CD14-positive monocyte (primary cell): ENCODE results near the gene IPO4. TPM values are rescaled to one million over a fixed set of nuclear protein-coding genes. Genes with fewer than 3 reads are reported as not detected.

Source experiments
- DNase-seq, 3 donors: peaks; one replicate each; pipeline ENCODE4 v3.0.0-alpha.2; 2011 to 2022
- H2AFZ ChIP-seq: 2 replicates; pipeline ENCODE4 v1.6.0; 2012; ENCODE audit warnings: mild to moderate bottlenecking, low read depth, low read length, inconsistent platforms; ENCODE audit not compliant: insufficient read depth, poor library complexity, severe bottlenecking
- H3K27ac ChIP-seq, 2 donors: 1 replicate in 1 of 2; 2 replicates in 1 of 2; pipeline ENCODE4 v1.5.1; 2012 to 2013; ENCODE audit warnings: low read length in 2 of 2, control low read depth in 1 of 2, inconsistent platforms in 1 of 2, low read depth in 1 of 2, mild to moderate bottlenecking in 1 of 2
- H3K27me3 ChIP-seq, 2 donors: one replicate each; pipeline versions ENCODE4 v1.6.0 to v1.6.1; 2011 to 2013; ENCODE audit warnings: low read length in 2 of 2; ENCODE audit not compliant: control insufficient read depth in 2 of 2, insufficient read depth in 2 of 2
- H3K36me3 ChIP-seq, 2 donors: replicated peaks in 1 of 2; 1 replicate in 1 of 2; 2 replicates in 1 of 2; pipeline versions ENCODE4 v1.5.1 to v1.6.1; 2012 to 2013; ENCODE audit warnings: low read length in 2 of 2, control low read depth in 1 of 2, inconsistent platforms in 1 of 2, mild to moderate bottlenecking in 1 of 2; ENCODE audit not compliant: insufficient read depth in 2 of 2, control insufficient read depth in 1 of 2
- H3K4me1 ChIP-seq, 2 donors: 1 replicate in 1 of 2; 2 replicates in 1 of 2; pipeline versions ENCODE4 v1.5.1 to v1.6.1; 2012 to 2013; ENCODE audit warnings: low read length in 2 of 2, control low read depth in 1 of 2, inconsistent platforms in 1 of 2, mild to moderate bottlenecking in 1 of 2, moderate library complexity in 1 of 2; ENCODE audit not compliant: insufficient read depth in 2 of 2, control insufficient read depth in 1 of 2
- H3K4me2 ChIP-seq: replicated peaks from 2 replicates; pipeline ENCODE3; 2012; ENCODE audit warnings: low read length, moderate library complexity, mild to moderate bottlenecking; ENCODE audit not compliant: poor library complexity, severe bottlenecking; ENCODE audit errors: extremely low read depth
- H3K4me3 ChIP-seq, 3 experiments: fragments of 200-600 bp in 1 of 3; sonication (generic) in 1 of 3; replicated peaks in 1 of 3; 1 replicate in 2 of 3; 2 replicates in 1 of 3; pipeline ENCODE4 v1.5.1; 2011 to 2013; ENCODE audit warnings: low read length in 3 of 3, mild to moderate bottlenecking in 3 of 3, control low read depth in 2 of 3, low read depth in 2 of 3, inconsistent platforms in 1 of 3, moderate library complexity in 1 of 3
- H3K79me2 ChIP-seq: 2 replicates; pipeline ENCODE4 v1.6.0; 2012; ENCODE audit warnings: mild to moderate bottlenecking, control low read depth, inconsistent platforms, low read length, moderate library complexity; ENCODE audit not compliant: insufficient read depth
- H3K9ac ChIP-seq: 2 replicates; pipeline ENCODE4 v1.6.0; 2017; ENCODE audit warnings: low read length, mild to moderate bottlenecking; ENCODE audit not compliant: insufficient read depth, poor library complexity, severe bottlenecking
- H3K9me3 ChIP-seq, 2 donors: replicated peaks in 1 of 2; 1 replicate in 1 of 2; 2 replicates in 1 of 2; pipeline versions ENCODE4 v1.5.1 to v1.6.1; 2012 to 2013; ENCODE audit warnings: low read length in 2 of 2, control low read depth in 1 of 2; ENCODE audit not compliant: control insufficient read depth in 1 of 2, insufficient read depth in 1 of 2
- H4K20me1 ChIP-seq: 2 replicates; pipeline ENCODE4 v1.6.0; 2012; ENCODE audit warnings: mild to moderate bottlenecking, low read length, control low read depth, moderate library complexity; ENCODE audit not compliant: insufficient read depth
- H3K27ac Mint-ChIP-seq, 7 donors: one replicate each; pipeline ENCODE4 v1.8.0; 2020; ENCODE audit warnings: mild to moderate bottlenecking in 7 of 7, mixed read lengths in 7 of 7, moderate library complexity in 6 of 7, inconsistent platforms in 2 of 7
- H3K27me3 Mint-ChIP-seq, 3 donors: one replicate each; pipeline ENCODE4 v1.8.0; 2021 to 2022; ENCODE audit warnings: low read depth in 3 of 3, mild to moderate bottlenecking in 3 of 3, mixed read lengths in 3 of 3, moderate library complexity in 3 of 3, inconsistent platforms in 1 of 3
- H3K36me3 Mint-ChIP-seq, 2 donors: one replicate each; pipeline ENCODE4 v1.8.0; 2020; ENCODE audit warnings: mixed read lengths in 2 of 2, inconsistent platforms in 1 of 2, mild to moderate bottlenecking in 1 of 2
- H3K4me1 Mint-ChIP-seq: one replicate; pipeline ENCODE4 v1.8.0; 2020; ENCODE audit warnings: mild to moderate bottlenecking, mixed read lengths
- H3K4me3 Mint-ChIP-seq, 2 donors: one replicate each; pipeline ENCODE4 v1.8.0; 2020; ENCODE audit warnings: mild to moderate bottlenecking in 2 of 2, mixed read lengths in 2 of 2, moderate library complexity in 1 of 2
- H3K9me3 Mint-ChIP-seq, 7 donors: one replicate each; pipeline ENCODE4 v1.8.0; 2020 to 2022; ENCODE audit warnings: mixed read lengths in 7 of 7, mild to moderate bottlenecking in 6 of 7, moderate library complexity in 6 of 7, inconsistent platforms in 2 of 7
- whole genome bisulfite sequencing: methylation state at CpG from one replicate; pipeline ENCODE4 v1.1.5; 2013; ENCODE audit warnings: missing lambda C conversion rate; ENCODE audit not compliant: insufficient coverage; 5-methylcytosine and 5-hydroxymethylcytosine counted together
- intact Hi-C, 2 donors: fragments of 100-400 bp; cut with micrococcal nuclease; formaldehyde crosslinking; loops; one replicate each; pipeline versions ENCODE4 v1.15.0 to v1.15.1; 2023
- polyA plus RNA-seq, 3 donors: library from polyadenylated mRNA; depleted of rRNA in 1 of 3; unstranded in 2 of 3; stranded (reverse) in 1 of 3; fragments of 300-500 nt in 2 of 3; fragments of >200 nt in 1 of 3; fragmentation: Illumina TruSeq in 2 of 3; gene quantifications; 1 replicate in 2 of 3; 2 replicates in 1 of 3; pipeline ENCODE4 v1.2.3, GENCODE V29; 2012 to 2021
- TF ChIP-seq, protein P1 (sequence below): fragments of 200-600 bp; IDR thresholded peaks from one replicate; pipeline ENCODE4 v1.8.0; 2022; ENCODE audit warnings: antibody characterized with exemption, mild to moderate bottlenecking

The IPO4 gene
- polyA plus RNA-seq, 3 donors, result 4.1 to 14.2 (median 4.3) TPM

DNA sequence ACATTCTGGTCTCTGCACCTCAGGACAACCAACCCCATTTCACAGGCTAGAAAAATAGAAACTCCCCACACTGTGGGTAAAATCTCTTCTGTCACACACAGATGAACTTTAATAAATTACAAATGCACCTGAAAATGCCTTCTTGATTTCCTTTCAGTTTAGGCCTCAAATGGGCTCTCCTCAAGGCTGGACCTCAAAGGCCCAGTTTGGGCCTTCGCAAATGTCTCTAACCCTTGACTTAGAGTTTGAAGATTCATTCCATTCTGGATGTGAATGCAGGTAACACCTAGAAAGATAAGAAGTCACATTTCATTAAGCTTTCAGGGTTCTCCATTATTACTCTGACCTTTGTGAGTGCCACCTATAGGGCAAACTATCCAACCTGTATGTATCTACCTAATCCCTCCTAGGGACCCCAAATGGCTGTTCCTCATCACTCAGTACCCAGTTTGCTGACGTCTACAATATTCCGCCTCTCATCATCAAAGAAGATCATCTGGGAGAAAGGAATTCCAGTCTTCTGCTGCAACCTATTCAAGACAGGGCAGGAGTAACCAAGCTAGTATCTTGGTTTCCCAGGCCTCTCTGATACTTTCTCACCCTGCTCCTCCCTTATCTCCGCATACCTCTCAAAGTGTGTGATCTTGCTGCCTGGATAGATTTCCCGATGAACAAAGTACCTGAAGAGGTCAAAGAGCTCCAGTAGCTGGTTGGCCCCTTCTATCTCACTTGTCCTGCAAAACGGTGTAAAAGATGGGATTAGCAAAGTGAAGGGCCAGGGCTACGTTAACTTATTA, 25.4 kb upstream of the IPO4 start:
- Mint-ChIP-seq H3K4me3 (peak overlapping the region; percentile 87 to 94), H3K9me3 (no peaks in the 10 kb centered on the region), H3K4me1 (peaks cover 35% of the 10 kb centered on the region), H3K27me3 (peaks cover 0 to 4% (median 0%) of the 10 kb centered on the region in 3 donors), H3K36me3 (peaks cover 42 to 43% of the 10 kb centered on the region in 2 donors), H3K27ac (peak overlapping the region; percentile 95 to 100 (median 99))
- H3K27me3 ChIP-seq, result no peaks in the 10 kb centered on the region
- no peak for DNase-seq
- TF ChIP-seq, protein P1, sequence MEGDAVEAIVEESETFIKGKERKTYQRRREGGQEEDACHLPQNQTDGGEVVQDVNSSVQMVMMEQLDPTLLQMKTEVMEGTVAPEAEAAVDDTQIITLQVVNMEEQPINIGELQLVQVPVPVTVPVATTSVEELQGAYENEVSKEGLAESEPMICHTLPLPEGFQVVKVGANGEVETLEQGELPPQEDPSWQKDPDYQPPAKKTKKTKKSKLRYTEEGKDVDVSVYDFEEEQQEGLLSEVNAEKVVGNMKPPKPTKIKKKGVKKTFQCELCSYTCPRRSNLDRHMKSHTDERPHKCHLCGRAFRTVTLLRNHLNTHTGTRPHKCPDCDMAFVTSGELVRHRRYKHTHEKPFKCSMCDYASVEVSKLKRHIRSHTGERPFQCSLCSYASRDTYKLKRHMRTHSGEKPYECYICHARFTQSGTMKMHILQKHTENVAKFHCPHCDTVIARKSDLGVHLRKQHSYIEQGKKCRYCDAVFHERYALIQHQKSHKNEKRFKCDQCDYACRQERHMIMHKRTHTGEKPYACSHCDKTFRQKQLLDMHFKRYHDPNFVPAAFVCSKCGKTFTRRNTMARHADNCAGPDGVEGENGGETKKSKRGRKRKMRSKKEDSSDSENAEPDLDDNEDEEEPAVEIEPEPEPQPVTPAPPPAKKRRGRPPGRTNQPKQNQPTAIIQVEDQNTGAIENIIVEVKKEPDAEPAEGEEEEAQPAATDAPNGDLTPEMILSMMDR, result no peak
- peaks cover 29 to 41% of the 10 kb centered on the region in 2 donors for H3K36me3 ChIP-seq
- peak overlapping the region; percentile 98 to 99 for H3K27ac ChIP-seq
- peak overlapping the region; percentile 16 to 84 (median 81) for H3K4me3 ChIP-seq
- no peaks in the 10 kb centered on the region for H3K9me3 ChIP-seq
- peaks cover 34% of the 10 kb centered on the region for H3K79me2 ChIP-seq
- peak overlapping the region; percentile 69 for H2AFZ ChIP-seq
- peak overlapping the region; percentile 70 for H3K4me2 ChIP-seq
- H4K20me1 ChIP-seq, result no peaks in the 10 kb centered on the region
- peak overlapping the region; percentile 96 for H3K9ac ChIP-seq
- WGBS, result 100% methylated on average over 5 of the region's 7 CpGs
- intact Hi-C loops, result loop anchor here in 1 of 2 donors (10.0 kb wide), 1 partner anchor 91 kb away; the partner anchor contains the start of gene CIDEB
- peaks cover 30 to 36% of the 10 kb centered on the region in 2 donors for H3K4me1 ChIP-seq

DNA sequence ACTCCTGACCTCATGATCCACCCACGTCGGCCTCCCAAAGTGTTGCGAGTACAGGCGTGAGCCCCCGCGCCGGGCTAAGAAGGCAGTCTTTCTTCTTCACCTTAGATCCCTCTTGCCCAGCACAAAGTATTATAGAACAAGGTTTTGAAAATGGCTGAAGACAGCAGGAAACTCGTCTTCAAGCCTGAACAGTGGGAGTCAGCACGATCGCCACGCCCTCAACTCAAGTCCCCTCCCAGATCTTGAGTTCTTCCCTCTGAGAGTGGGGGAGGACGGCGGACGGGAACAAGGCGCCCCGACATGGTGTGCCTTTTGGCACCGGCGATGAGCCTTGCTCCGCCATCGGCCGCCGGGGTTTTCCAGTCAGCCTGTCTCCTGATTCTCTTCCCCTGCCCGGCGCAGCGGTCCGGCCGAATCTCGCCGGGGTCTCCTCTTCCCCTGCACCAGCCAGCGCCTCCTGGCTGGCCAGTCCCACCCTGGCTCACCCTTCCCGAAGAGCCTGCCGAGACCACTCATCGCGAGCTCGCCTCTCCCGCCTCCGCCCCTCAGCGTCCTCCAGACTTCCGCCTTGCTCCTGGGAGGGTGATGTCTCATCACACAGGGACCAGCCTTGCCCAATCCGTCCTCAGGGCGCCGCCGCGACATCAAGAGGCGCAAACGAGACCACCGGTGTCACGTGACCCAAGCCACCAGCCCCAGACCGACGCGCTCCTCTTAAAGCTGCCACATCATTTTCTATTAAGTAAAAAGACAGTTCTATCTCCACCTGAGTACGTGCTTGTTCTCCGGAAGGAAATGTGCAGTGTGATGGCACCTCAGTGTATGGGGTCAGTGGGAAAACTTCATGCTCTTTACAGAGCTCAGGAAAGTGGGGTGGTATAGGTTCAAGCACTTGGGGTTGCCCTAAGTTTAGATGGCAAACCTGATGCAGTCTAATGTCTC, 24.6 kb upstream of the IPO4 start, which contains the start of gene CHMP4A:
Gene CHMP4A (minus strand): TSS at position 565 of the 942 bp plus-strand sequence. CDS start 49 bp downstream, at position 516.
- intact Hi-C loops, result loop anchor here in 1 of 2 donors (10.0 kb wide), 1 partner anchor 92 kb away; the partner anchor contains the start of gene CIDEB
- DNase-seq, result peak; percentile 97 to 99 (median 98)
- Histone ChIP-seq H3K4me2 (peak within 1 kb of the TSS; percentile 70), H4K20me1 (peaks cover 5% of the 10 kb centered on the region), H3K27me3 (no peaks in the 10 kb centered on the region), H3K79me2 (peaks cover 34% of the 10 kb centered on the region), H3K4me3 (peak within 1 kb of the TSS; percentile 50 to 84 (median 81)), H3K27ac (peak within 1 kb of the TSS; percentile 98 to 99), H3K9me3 (no peaks in the 10 kb centered on the region), H3K36me3 (peaks cover 32 to 46% of the 10 kb centered on the region in 2 donors), H3K4me1 (peaks cover 30 to 36% of the 10 kb centered on the region in 2 donors), H3K9ac (peak within 1 kb of the TSS; percentile 96), H2AFZ (peak within 1 kb of the TSS; percentile 69)
- Mint-ChIP-seq H3K4me1 (peaks cover 35% of the 10 kb centered on the region), H3K4me3 (peak within 1 kb of the TSS; percentile 87 to 94), H3K36me3 (peaks cover 45 to 48% of the 10 kb centered on the region in 2 donors), H3K27ac (peak within 1 kb of the TSS; percentile 95 to 100 (median 99)), H3K27me3 (peaks cover 0 to 4% (median 0%) of the 10 kb centered on the region in 3 donors), H3K9me3 (no peaks in the 10 kb centered on the region)
- TF ChIP-seq, protein P1, result no peak
- under 1% methylated on average over 30 of the region's 53 CpGs for WGBS
